Vagina (tissue), 2 donors: ENCODE measurements around the gene GPN1.

ENCODE experiments used
- CTCF ChIP-seq, 3 experiments: fragments of 450-650 bp in 2 of 3; fragments of 200-600 bp in 1 of 3; sonication (generic) in 1 of 3; IDR thresholded peaks; one replicate each; pipeline ENCODE4 v1.5.1; 2017 to 2019; ENCODE audit warnings: antibody characterized with exemption in 3 of 3, mild to moderate bottlenecking in 2 of 3, moderate library complexity in 2 of 3
- POLR2A ChIP-seq, 2 donors: fragments of 450-650 bp; IDR thresholded peaks; one replicate each; pipeline ENCODE4 v1.6.1; 2017; ENCODE audit warnings: antibody characterized with exemption in 2 of 2, mild to moderate bottlenecking in 2 of 2, moderate library complexity in 2 of 2
- POLR2AphosphoS5 ChIP-seq, 2 donors: sonication (generic); formaldehyde crosslinking; IDR thresholded peaks; one replicate each; pipeline ENCODE4 v1.9.0; 2017; ENCODE audit warnings: antibody characterized with exemption in 2 of 2, mild to moderate bottlenecking in 2 of 2, low read depth in 1 of 2; ENCODE audit not compliant: insufficient read depth in 1 of 2

- no peak for TF ChIP-seq CTCF (IDR thresholded peaks at IDR 0.05)
- TF ChIP-seq POLR2AphosphoS5 (IDR thresholded peaks at IDR 0.05; ENCODE audit: insufficient read depth in 1 of 2, low read depth in 1 of 2), result no peak
- TF ChIP-seq POLR2A (IDR thresholded peaks at IDR 0.05), result no peak
Measured at GRCh38 chr2:27615316-27615715, 13.5 kb upstream of the GPN1 start.
